HG03439 (cell line): Measurements from ENCODE around the gene ZNF888.
"Not testable (repeated sequence)": the region's sequence is repeated elsewhere in the genome, so short reads cannot be mapped to it uniquely, and the experiment has no call there.

Experiments
- ATAC-seq: cut with Tn5 transposase; IDR thresholded peaks from one replicate; pipeline ENCODE4 v1.9.1; 2021; ENCODE audit warnings: mild to moderate bottlenecking, moderate library complexity; ENCODE audit not compliant: unreplicated experiment

ZNF888 gene

DNA sequence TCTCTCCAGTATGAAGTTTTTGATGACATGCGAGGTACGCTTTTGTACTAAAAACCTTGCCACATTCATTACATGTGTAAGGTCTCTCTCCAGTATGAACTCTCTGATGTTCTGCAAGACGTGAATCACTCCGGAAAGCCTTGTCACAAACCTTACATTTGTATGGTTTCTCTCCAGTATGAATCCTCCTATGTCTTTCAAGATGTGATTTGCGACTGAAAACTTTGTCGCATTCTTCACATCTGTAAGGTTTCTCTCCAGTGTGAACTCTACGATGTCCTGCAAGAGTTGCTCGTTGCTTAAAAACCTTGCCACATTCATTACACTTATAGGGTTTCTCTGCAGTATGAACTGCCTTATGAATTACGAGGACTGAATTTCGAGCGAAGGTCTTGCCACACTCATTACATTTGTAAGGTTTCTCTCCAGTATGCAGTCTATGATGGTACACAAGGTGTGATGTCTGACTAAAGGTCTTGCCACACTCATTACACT is 42.3 kb downstream of the ZNF888 start:
- ATAC-seq, result no peak

DNA sequence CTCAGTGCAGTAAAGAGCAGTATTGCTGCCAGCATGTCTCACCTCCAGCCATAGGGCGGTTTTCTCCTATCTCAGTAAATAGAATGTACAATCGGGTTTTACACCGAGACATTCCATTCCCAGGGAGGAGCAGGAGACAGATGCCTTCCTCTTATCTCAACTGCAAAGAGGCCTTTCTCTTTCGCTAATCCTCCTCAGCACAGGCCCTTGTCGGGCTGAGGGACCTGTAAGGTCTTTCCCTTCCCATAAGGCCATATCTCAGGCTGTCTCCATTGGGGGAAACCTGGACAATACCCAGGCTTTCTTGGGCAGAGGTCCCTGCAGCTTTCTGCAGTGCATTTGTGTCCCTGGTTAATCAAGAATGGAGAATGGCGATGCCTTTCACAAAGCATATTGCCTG is 50.2 kb downstream of the ZNF888 start:
- not testable (repeated sequence) for ATAC-seq

DNA sequence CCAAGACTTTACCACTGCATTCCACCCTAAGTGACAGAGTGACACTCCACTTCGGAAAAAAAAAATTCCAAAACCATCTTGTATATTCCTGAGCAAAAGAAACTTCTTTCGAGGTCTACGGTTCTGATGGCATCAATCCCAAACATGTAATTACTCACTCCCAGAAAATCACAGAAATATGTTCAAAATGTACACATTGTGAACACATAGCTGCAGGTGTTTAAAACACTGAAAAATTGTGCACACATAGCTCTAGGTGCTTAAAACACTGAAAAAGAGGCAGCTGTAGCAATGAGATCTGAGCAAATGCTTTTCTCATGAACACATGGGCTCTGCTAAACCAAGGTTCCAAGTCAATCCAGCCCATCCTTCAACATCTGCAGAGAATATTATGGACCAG is 51.8 kb downstream of the ZNF888 start:
- ATAC-seq, result no peak

GRCh38 chr19:52868031-52868430 is 55.2 kb downstream of the ZNF888 start:
- ATAC-seq, result not testable (repeated sequence)

DNA sequence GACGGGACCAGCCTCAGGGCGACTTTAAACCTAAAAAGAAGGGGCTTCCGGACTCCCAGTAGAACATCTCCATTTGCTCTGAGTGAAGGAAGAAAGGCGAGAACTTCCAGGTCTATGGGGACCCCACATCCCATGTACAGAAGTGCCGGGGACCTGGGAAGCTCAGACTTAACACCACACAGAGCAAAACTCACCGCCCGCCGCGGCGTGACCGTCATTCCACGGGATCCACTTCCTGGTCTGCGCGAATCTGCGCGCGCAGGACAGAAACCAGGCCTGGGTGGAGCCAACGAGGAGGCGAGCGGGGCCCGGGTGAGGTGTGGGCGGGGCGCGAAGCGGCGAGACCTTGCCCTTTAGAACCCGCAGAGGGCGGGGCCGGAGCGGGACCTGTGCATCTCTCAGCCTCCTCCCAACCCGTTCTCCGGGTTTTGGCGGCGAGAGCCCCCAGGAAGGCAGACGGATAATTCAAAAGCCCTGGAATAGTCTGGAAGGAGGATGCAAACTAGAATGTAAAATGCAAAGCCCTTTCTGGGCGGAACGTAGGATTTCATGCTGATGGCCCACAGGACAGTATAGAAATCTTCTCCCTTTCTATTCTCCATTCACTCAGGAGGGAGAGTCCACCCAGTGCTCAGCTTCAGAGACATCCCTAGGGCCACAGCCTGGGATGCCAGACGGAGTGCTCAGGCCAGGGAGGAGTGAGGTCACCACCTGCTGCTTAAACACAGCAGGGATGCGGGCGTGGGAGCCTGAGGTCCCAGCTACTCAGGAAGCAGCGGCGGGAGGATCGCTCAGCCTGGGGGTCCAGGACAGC is 65.6 kb downstream of the ZNF888 start, which contains the start of gene ZNF468:
ZNF468 (minus strand) TSS at position 242 of the 814 bp plus-strand sequence. CDS start 3,347 bp downstream, outside the sequence.
- peak; percentile 96 for ATAC-seq

GRCh38 chr19:52856540-52857377 is 66.5 kb downstream of the ZNF888 start:
- ATAC-seq, result not testable (repeated sequence)
